HG03097 (cell line): ENCODE results near the gene RPS6KA4.
"Not testable (repeated sequence)": the region's sequence is repeated elsewhere in the genome, so short reads cannot be mapped to it uniquely, and the experiment has no call there.

Experiments used
- ATAC-seq: cut with Tn5 transposase; IDR thresholded peaks from one replicate; pipeline ENCODE4 v1.9.1; 2021; ENCODE audit not compliant: unreplicated experiment, low FRiP score

The RPS6KA4 gene

DNA sequence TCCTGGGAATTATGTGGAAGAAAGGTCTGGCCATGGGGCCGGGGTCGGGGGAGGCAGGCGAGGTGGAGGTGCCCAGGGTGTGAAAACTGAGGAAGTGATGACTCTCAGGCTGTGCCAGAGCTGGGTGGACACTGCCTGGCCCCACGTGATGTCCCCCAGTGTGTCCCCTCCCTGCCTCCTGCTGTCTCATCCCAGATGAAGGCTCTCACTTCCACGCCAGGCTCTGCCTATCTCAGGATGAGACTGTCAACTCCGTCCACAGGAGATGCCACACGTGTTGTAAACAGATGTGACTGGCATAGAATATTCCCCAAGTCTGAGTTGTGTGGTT, 51.4 kb downstream of the RPS6KA4 start:
- no peak for ATAC-seq

DNA sequence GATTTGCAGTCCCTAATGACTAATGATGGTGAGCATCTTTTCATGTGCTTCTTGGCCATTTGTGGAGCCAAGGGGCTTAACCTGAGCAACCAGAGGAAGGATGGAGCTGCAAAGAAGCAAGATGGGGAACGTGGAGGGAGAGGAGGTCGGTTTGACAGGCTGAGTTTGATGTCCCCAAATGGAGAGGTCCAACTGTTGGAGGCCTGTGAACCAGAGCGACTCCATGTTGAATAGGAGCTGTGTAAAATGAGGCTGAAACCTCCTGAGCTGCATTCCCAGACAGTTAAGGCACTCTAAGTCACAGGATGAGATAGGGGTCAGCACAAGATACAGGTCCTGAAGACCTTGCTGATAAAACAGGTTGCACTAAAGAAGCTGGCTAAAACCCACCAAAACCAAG, 54.5 kb downstream of the RPS6KA4 start:
- ATAC-seq, result no peak

DNA sequence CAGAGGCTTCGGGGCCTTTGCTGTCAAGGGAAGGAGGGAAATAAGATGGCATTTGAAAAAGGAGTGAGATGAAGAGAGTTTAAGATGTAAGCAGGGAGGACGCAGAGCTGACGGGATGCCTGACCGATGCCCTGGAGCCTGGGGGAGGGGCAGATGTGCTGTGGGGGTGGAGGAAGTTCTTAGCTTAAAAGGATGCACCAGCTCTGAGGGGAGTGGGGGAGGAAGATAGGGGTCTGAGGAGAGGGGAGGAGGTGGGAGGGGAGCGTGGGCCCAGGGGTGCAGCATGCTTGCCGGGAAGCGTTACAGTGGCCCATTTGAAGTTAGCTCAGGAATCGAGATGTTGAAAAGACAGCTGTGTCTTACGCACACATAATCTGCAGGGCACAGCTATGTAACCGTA, 56.3 kb downstream of the RPS6KA4 start:
- no peak for ATAC-seq

DNA sequence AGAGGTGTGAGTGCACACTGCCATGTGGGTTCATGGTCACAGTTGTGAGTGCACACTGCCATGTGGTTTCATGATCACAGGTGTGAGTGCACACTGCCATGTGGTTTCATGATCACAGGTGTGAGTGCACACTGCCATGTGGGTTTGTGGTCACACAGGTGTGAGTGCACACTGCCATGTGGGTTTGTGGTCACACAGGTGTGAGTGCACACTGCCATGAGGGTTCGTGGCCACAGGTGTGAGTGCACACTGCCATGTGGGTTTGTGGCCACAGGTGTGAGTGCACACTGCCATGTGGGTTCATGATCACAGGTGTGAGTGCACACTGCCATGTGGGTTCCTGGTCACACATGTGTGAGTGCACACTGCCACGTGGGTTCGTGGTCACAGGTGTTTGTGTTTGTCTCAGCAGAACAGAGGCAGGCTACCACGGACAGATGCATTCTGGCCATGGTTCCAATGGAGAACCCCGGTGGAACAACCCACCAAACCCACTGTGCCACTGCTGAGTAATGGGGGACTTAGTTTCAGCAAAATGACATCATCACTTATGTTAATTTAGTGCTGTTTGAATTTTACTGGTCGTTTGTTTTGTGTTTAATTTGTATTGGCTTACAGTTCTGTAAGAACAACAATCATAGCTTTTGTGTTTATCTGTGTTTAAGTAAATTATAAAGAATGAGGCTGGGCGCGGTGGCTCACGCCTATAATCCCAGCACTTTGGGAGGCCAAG, 57.2 kb downstream of the RPS6KA4 start:
- no peak for ATAC-seq

DNA sequence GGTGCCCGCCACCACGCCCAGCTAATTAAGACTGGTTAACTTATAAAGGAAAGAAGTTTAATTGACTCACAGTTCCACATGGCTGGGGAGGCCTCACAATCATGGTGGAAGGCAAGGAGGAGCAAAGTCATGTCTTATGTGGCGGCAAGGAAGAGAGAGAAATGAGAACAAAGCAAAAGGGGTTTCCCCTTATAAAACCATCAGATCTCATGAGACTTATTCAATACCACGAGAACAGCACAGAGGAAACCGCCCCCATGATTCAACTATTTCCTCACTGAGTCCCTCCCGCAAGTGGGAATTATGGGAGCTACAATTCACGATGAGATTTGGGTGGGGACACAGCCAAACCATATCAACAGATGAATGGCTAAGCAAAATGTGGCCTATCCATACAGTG, 59.3 kb downstream of the RPS6KA4 start:
- not testable (repeated sequence) for ATAC-seq

DNA sequence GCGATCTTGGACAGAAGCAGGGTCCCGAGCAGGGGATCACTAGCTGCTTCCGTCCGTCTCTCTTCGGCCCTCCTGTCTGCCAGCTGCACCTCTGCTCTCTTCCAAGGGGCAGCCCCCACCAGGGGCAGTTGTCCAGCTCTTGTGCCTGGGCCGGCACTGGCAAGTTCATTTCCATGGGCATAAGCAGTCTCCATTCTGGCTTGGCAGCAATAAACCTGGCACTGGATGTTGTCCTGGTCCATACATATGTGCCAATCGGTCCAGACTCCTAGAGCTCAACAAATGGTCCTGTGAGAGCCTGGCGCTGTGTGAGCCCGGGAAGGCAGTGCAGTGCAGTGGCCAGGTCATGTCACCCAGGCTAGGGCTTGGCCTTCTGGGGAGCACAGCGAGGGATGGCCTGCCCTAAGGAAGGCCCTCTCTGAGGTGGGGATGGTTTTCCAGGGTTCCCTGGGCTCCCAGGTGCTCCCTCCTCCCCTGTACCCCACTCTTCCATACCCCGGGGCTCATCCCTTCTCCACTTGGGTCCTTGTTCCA, 60.4 kb downstream of the RPS6KA4 start:
- ATAC-seq, result no peak

DNA sequence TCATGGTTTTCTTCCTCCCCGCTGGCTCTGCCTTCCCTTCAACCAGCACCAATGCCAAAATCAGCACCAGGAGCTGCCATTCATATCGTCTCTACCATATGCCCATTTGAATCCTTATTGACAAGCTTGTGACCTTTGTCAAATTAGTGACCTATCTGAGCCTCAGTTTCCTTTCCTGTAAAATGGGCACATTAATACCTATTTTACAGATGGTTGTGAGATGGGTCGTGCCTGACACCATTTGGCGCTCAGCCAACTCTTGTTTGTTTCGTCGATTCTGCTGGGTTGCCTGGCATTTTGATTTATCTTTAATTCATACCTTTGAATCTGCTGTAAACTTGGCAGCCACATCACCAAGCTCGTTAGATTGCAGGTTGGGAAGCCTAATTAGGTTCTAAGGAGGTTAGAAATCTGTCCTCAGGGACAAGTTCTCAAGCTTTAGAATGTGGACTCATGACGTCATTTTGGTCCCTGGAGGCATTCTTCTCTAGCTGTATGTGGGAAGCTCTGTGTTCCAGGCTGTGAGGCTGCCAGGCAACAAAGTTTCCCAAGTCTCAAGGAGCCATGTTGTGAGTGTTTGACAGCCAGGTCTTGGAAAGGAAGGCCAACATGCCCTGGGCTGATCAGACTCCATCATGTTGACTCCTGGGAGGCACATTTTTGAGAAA, 61.0 kb downstream of the RPS6KA4 start:
- ATAC-seq, result no peak
